Neural cell (in vitro differentiated cells): ENCODE data around the gene ADGRD2.

Experiments used
- CTCF ChIP-seq: fragments of 450-650 bp; IDR thresholded peaks from 2 replicates; pipeline ENCODE4 v1.5.1; 2014; ENCODE audit warnings: antibody characterized with exemption, mild to moderate bottlenecking, moderate library complexity; ENCODE audit not compliant: poor library complexity, severe bottlenecking
- EP300 ChIP-seq: fragments of 450-650 bp; conservative IDR thresholded peaks from 2 replicates; pipeline ENCODE4 v1.6.1; 2014; ENCODE audit warnings: antibody characterized with exemption, mild to moderate bottlenecking, moderate library complexity; ENCODE audit not compliant: poor library complexity, severe bottlenecking
- EZH2 ChIP-seq: fragments of 200-600, 300-800 bp; shearing (Covaris generic), sonication (generic); IDR thresholded peaks from 2 replicates; pipeline ENCODE4 v1.6.1; 2014; ENCODE audit warnings: antibody characterized with exemption, low read length, borderline replicate concordance, mild to moderate bottlenecking; ENCODE audit not compliant: insufficient read depth, poor library complexity, severe bottlenecking
- MXI1 ChIP-seq: fragments of 450-650 bp; conservative IDR thresholded peaks from 2 replicates; pipeline ENCODE4 v1.6.1; 2014; ENCODE audit warnings: antibody characterized with exemption, mild to moderate bottlenecking; ENCODE audit not compliant: poor library complexity, severe bottlenecking
- RAD21 ChIP-seq: fragments of 450-650 bp; conservative IDR thresholded peaks from 2 replicates; pipeline ENCODE4 v1.6.1; 2014; ENCODE audit warnings: antibody characterized with exemption, mild to moderate bottlenecking, moderate library complexity
- REST ChIP-seq: IDR thresholded peaks from 2 replicates; pipeline ENCODE4 v1.6.1; 2012; ENCODE audit warnings: borderline replicate concordance
- TAF1 ChIP-seq: IDR thresholded peaks from 2 replicates; pipeline ENCODE4 v1.6.1; 2012; ENCODE audit warnings: low read depth

DNA sequence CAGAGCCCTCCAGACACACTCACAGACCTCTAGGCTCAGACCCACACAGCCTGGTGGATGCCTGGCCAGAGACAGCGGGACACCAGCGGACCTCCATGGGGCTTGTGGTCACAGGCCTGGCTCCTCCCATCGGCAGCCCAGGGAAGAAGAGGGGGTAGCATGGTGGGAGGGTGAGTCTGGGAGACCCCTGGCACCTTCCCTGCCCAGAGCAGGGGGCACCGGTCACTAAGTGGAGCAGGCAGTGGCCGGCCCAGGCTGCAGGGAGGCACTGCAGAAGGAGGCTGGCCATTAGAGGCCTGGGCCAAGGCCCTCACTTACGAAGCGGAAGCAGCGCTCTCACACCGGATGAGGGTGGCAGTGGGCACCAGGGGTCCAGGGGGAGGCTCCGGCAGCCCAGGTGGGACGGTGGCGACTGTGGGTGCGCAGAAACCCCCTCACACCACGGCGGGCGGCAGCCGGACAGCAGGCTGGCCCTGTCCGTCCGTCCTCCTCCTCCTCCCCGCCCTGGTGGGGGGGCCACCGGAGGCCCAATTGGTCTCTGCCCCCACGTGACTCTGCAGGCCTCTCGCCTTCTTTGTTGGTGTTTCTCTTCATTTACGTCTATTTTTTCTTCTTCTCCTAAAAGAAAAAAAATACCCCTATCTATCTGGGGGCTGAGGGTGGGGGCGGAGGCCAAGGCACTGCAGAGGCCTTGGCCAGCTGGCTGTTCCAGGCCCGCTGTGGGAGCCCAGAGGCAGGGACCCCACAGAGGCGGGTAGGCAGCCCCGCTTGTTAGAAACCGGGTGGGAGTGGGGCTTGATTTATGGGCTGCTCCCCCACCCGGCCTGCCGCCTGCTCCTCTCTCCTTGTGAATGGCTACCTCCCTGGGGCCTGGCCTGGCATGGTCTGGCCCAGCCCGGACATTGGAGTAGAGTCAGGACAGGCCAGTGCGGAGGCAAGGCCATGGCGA is 57.0 kb downstream of the ADGRD2 start, which contains the start of gene NR5A1:
- TF ChIP-seq REST (no peak), CTCF (no peak), EP300 (no peak), TAF1 (no peak), EZH2 (no peak), MXI1 (no peak), RAD21 (no peak)
